ENCODE results near the gene GPN2. TPM values are rescaled to one million over a fixed set of nuclear protein-coding genes. Genes with fewer than 3 reads are reported as not detected.

The GPN2 gene
- total and polyA plus RNA-seq, 11 donors = 7.6 to 27.4 (median 16.5) TPM

- WGBS, 4 donors = 89 to 92% (median 91%) methylated on average over 2 to 8 of the region's 8 CpGs
- Histone ChIP-seq H3K27me3 (no peaks in the 10 kb centered on the region), H3K4me3 (peak overlapping the region in 5 of 12 donors; percentile 51 to 66 (median 59)), H3K27ac (no peak overlapping the region), H3K9me3 (no peaks in the 10 kb centered on the region), H3K36me3 (peaks cover 0 to 4% (median 0%) of the 10 kb centered on the region in 9 donors), H3K4me1 (peaks cover 0 to 31% (median 3%) of the 10 kb centered on the region in 12 donors)
- DNase-seq = no peak
- ATAC-seq = no peak
- TF ChIP-seq POLR2A (IDR thresholded peaks at IDR 0.05) (no peak), CTCF (IDR thresholded peaks at IDR 0.05) (no peak)
- intact Hi-C loops (cut with DNase I) = no loop called here
Observed at GRCh38 chr1:26911399-26912146, 21.5 kb upstream of the GPN2 start.

GRCh38 chr1:26910343-26911160 lies 20.5 kb upstream of the GPN2 start:
- intact Hi-C loops (cut with DNase I) = no loop called here
- no peak for ATAC-seq
- WGBS, 4 donors = 70 to 89% (median 74%) methylated on average over 4 of the region's 4 CpGs
- peaks cover 0 to 31% (median 3%) of the 10 kb centered on the region in 12 donors for H3K4me1 ChIP-seq
- TF ChIP-seq CTCF (IDR thresholded peaks at IDR 0.05) (no peak), POLR2A (IDR thresholded peaks at IDR 0.05) (no peak)
- no peaks in the 10 kb centered on the region for H3K27me3 ChIP-seq
- no peaks in the 10 kb centered on the region for H3K9me3 ChIP-seq
- H3K27ac ChIP-seq = no peak overlapping the region
- peaks cover 0 to 4% (median 0%) of the 10 kb centered on the region in 9 donors for H3K36me3 ChIP-seq
- DNase-seq = no peak
- no peak overlapping the region for H3K4me3 ChIP-seq

- H3K4me3 ChIP-seq = no peak overlapping the region
- H3K4me1 ChIP-seq = peaks cover 0 to 25% (median 2%) of the 10 kb centered on the region in 12 donors
- peaks cover 0 to 4% (median 0%) of the 10 kb centered on the region in 9 donors for H3K36me3 ChIP-seq
- no peaks in the 10 kb centered on the region for H3K27me3 ChIP-seq
- no peaks in the 10 kb centered on the region for H3K9me3 ChIP-seq
- ATAC-seq (no peak), DNase-seq (no peak)
- TF ChIP-seq CTCF (IDR thresholded peaks at IDR 0.05) (no peak), POLR2A (IDR thresholded peaks at IDR 0.05) (no peak)
- no peak overlapping the region for H3K27ac ChIP-seq
- 60 to 94% (median 77%) methylated on average over 3 of the region's 3 CpGs for WGBS, 4 donors
- intact Hi-C loops (cut with DNase I) = no loop called here
Observed at GRCh38 chr1:26909951-26910342, 19.9 kb upstream of the GPN2 start.
